Effector memory CD8-positive, alpha-beta T cell (primary cell): ENCODE measurements around the gene CORO1C.
"Not testable (repeated sequence)": the region's sequence is repeated elsewhere in the genome, so short reads cannot be mapped to it uniquely, and the experiment has no call there.

Experiments
- ATAC-seq: fragments of 150-1000 bp; cut with Tn5 transposase; replicated peaks from 2 replicates; pipeline ENCODE4 v1.10.0; 2021; ENCODE audit warnings: mild to moderate bottlenecking, moderate library complexity
- DNase-seq, 3 experiments: peaks; one replicate each; pipeline ENCODE4 v3.0.0; 2021
- H3K27ac Mint-ChIP-seq, 2 donors: one replicate each; pipeline ENCODE4 v1.8.0; 2022; ENCODE audit warnings: mild to moderate bottlenecking in 2 of 2, mixed read lengths in 2 of 2, moderate library complexity in 2 of 2
- H3K27me3 Mint-ChIP-seq, 2 donors: one replicate each; pipeline ENCODE4 v1.8.0; 2022; ENCODE audit warnings: mixed read lengths in 2 of 2
- H3K36me3 Mint-ChIP-seq: one replicate; pipeline ENCODE4 v1.8.0; 2022; ENCODE audit warnings: mild to moderate bottlenecking, moderate library complexity, mixed read lengths; ENCODE audit not compliant: insufficient read depth
- H3K4me1 Mint-ChIP-seq, 2 donors: one replicate each; pipeline ENCODE4 v1.8.0; 2022; ENCODE audit warnings: low read depth in 2 of 2, mixed read lengths in 2 of 2
- H3K4me3 Mint-ChIP-seq, 2 donors: one replicate each; pipeline ENCODE4 v1.8.0; 2022; ENCODE audit warnings: mild to moderate bottlenecking in 2 of 2, mixed read lengths in 2 of 2, moderate library complexity in 2 of 2
- H3K9me3 Mint-ChIP-seq, 2 donors: one replicate each; pipeline ENCODE4 v1.8.0; 2022; ENCODE audit warnings: mixed read lengths in 2 of 2
- total RNA-seq, 9 experiments: gene quantifications; one replicate each; lab custom pipeline; 2026; lab: John Stamatoyannopoulos, UW

CORO1C gene
- 10.8 to 26.7 (median 14.0) reads per million in 9 experiments for total RNA-seq

- no peaks in the 10 kb centered on the region for H3K27me3 Mint-ChIP-seq
- peak within 1 kb of the TSS; percentile 95 to 98 for H3K27ac Mint-ChIP-seq
- H3K36me3 Mint-ChIP-seq, result peaks cover 22% of the 10 kb centered on the region
- DNase-seq, result peak; percentile 97 to 98 (median 97)
- peaks cover 16 to 22% of the 10 kb centered on the region in 2 donors for H3K4me1 Mint-ChIP-seq
- ATAC-seq, result peak; percentile 78
- H3K9me3 Mint-ChIP-seq, result no peaks in the 10 kb centered on the region
- H3K4me3 Mint-ChIP-seq, result peak within 1 kb of the TSS; percentile 98 to 99
These were observed at the start of gene CORO1C for GRCh38 chr12:108731105-108731865. TSS of gene CORO1C (minus strand) at chr12:108731518. CDS start at chr12:108701318, 30,200 bp downstream.

GRCh38 chr12:108779998-108780688, 48.8 kb upstream of the CORO1C start:
- Mint-ChIP-seq H3K9me3 (no peaks in the 10 kb centered on the region), H3K27me3 (no peaks in the 10 kb centered on the region), H3K36me3 (peaks cover 11% of the 10 kb centered on the region), H3K27ac (no peak overlapping the region), H3K4me1 (peaks cover 0 to 4% of the 10 kb centered on the region in 2 donors), H3K4me3 (no peak overlapping the region)
- DNase-seq, result no peak
- ATAC-seq, result no peak

GRCh38 chr12:108778053-108778452, 46.7 kb upstream of the CORO1C start:
- H3K36me3 Mint-ChIP-seq, result peaks cover 2% of the 10 kb centered on the region
- H3K27me3 Mint-ChIP-seq, result no peaks in the 10 kb centered on the region

GRCh38 chr12:108777156-108777555, 45.8 kb upstream of the CORO1C start:
- DNase-seq (no peak), ATAC-seq (no peak)
- Mint-ChIP-seq H3K4me3 (no peak overlapping the region), H3K27me3 (no peaks in the 10 kb centered on the region), H3K4me1 (no peaks in the 10 kb centered on the region), H3K36me3 (peaks cover 2% of the 10 kb centered on the region), H3K9me3 (no peaks in the 10 kb centered on the region), H3K27ac (no peak overlapping the region)

More at GRCh38 chr12:108778053-108778452, 46.7 kb upstream of the CORO1C start:
- no peak for ATAC-seq
- Mint-ChIP-seq H3K9me3 (no peaks in the 10 kb centered on the region), H3K4me1 (peaks cover 0 to 2% of the 10 kb centered on the region in 2 donors), H3K4me3 (no peak overlapping the region), H3K27ac (no peak overlapping the region)
- no peak for DNase-seq

GRCh38 chr12:108773798-108774788, 42.8 kb upstream of the CORO1C start:
- H3K4me1 Mint-ChIP-seq, result peaks cover 0 to 3% of the 10 kb centered on the region in 2 donors
- ATAC-seq (no peak), DNase-seq (no peak)
- H3K4me3 Mint-ChIP-seq, result no peak overlapping the region
- H3K27ac Mint-ChIP-seq, result no peak overlapping the region
- no peaks in the 10 kb centered on the region for H3K9me3 Mint-ChIP-seq
- H3K27me3 Mint-ChIP-seq, result peaks cover 8 to 15% of the 10 kb centered on the region in 2 donors
- peaks cover 2% of the 10 kb centered on the region for H3K36me3 Mint-ChIP-seq

GRCh38 chr12:108772891-108773797, 41.8 kb upstream of the CORO1C start:
- DNase-seq (no peak), ATAC-seq (no peak)
- no peak overlapping the region for H3K27ac Mint-ChIP-seq
- H3K36me3 Mint-ChIP-seq, result peaks cover 2% of the 10 kb centered on the region
- peaks cover 0 to 5% of the 10 kb centered on the region in 2 donors for H3K4me1 Mint-ChIP-seq
- H3K27me3 Mint-ChIP-seq, result peaks cover 11 to 18% of the 10 kb centered on the region in 2 donors
- no peak overlapping the region for H3K4me3 Mint-ChIP-seq
- no peaks in the 10 kb centered on the region for H3K9me3 Mint-ChIP-seq

- DNase-seq (no peak), ATAC-seq (no peak)
- H3K9me3 Mint-ChIP-seq, result no peaks in the 10 kb centered on the region
- H3K4me3 Mint-ChIP-seq, result no peak overlapping the region
- peaks cover 11 to 18% of the 10 kb centered on the region in 2 donors for H3K27me3 Mint-ChIP-seq
- H3K4me1 Mint-ChIP-seq, result peaks cover 0 to 5% of the 10 kb centered on the region in 2 donors
- peaks cover 2% of the 10 kb centered on the region for H3K36me3 Mint-ChIP-seq
- H3K27ac Mint-ChIP-seq, result no peak overlapping the region
These were observed 40.9 kb upstream of the CORO1C start for GRCh38 chr12:108772247-108772646.

- not testable (repeated sequence) for H3K27ac Mint-ChIP-seq, H3K9me3 Mint-ChIP-seq
- H3K27me3 Mint-ChIP-seq, result peaks cover 11 to 18% of the 10 kb centered on the region in 2 donors
These were observed 40.5 kb upstream of the CORO1C start for GRCh38 chr12:108771835-108772234.

GRCh38 chr12:108770963-108771362, 39.6 kb upstream of the CORO1C start:
- no peak overlapping the region for H3K27ac Mint-ChIP-seq
- H3K9me3 Mint-ChIP-seq, result no peaks in the 10 kb centered on the region
- H3K4me3 Mint-ChIP-seq, result no peak overlapping the region
- DNase-seq (no peak), ATAC-seq (no peak)
- peaks cover 11 to 18% of the 10 kb centered on the region in 2 donors for H3K27me3 Mint-ChIP-seq
- H3K4me1 Mint-ChIP-seq, result peaks cover 0 to 5% of the 10 kb centered on the region in 2 donors
- H3K36me3 Mint-ChIP-seq, result no peaks in the 10 kb centered on the region

More at GRCh38 chr12:108771835-108772234, 40.5 kb upstream of the CORO1C start:
- H3K4me1 Mint-ChIP-seq, ATAC-seq, H3K36me3 Mint-ChIP-seq, H3K4me3 Mint-ChIP-seq, DNase-seq: not testable (repeated sequence)

GRCh38 chr12:108770269-108770829, 39.0 kb upstream of the CORO1C start:
- Mint-ChIP-seq H3K36me3 (no peaks in the 10 kb centered on the region), H3K27ac (no peak overlapping the region), H3K4me1 (peaks cover 0 to 5% of the 10 kb centered on the region in 2 donors), H3K27me3 (peaks cover 11 to 18% of the 10 kb centered on the region in 2 donors), H3K9me3 (no peaks in the 10 kb centered on the region), H3K4me3 (no peak overlapping the region)
- ATAC-seq (no peak), DNase-seq (no peak)

GRCh38 chr12:108768591-108769500, 37.5 kb upstream of the CORO1C start:
- ATAC-seq (peak; percentile 53), DNase-seq (no peak)
- Mint-ChIP-seq H3K36me3 (no peaks in the 10 kb centered on the region), H3K9me3 (no peaks in the 10 kb centered on the region), H3K27me3 (peaks cover 11 to 18% of the 10 kb centered on the region in 2 donors), H3K27ac (no peak overlapping the region), H3K4me1 (peaks cover 0 to 5% of the 10 kb centered on the region in 2 donors), H3K4me3 (peak overlapping the region; percentile 41 to 45)
